GM12892 (cell line): ENCODE results near the gene ITGA8.

ENCODE experiments used
- POLR2A ChIP-seq: IDR thresholded peaks from 2 replicates; pipeline ENCODE4 v1.6.1; 2011; ENCODE audit warnings: low read depth, low read length, control low read depth
- POLR2AphosphoS5 ChIP-seq: IDR thresholded peaks from 2 replicates; pipeline ENCODE4 v1.6.1; 2011; ENCODE audit warnings: low read depth, low read length, control low read depth
- TAF1 ChIP-seq: IDR thresholded peaks from 2 replicates; pipeline ENCODE4 v1.6.1; 2011; ENCODE audit warnings: low read depth, mild to moderate bottlenecking, control low read depth, low read length, borderline replicate concordance

- no peak for TF ChIP-seq POLR2AphosphoS5
- TF ChIP-seq POLR2A = no peak
- TF ChIP-seq TAF1 = no peak
Observed at GRCh38 chr10:15625261-15625660, 94.5 kb downstream of the ITGA8 start.
